Umbilical cord (tissue), 2 donors: ENCODE results near the gene KRT6B. TPM values are rescaled to one million over a fixed set of nuclear protein-coding genes. Genes with fewer than 3 reads are reported as not detected.

Experiments
- DNase-seq: peaks from one replicate; pipeline ENCODE4 v3.0.0-alpha.2; 2015; ENCODE audit warnings: low spot score
- total RNA-seq: library from RNA; depleted of rRNA; stranded (reverse); fragments of >200 nt; gene quantifications from one replicate; pipeline ENCODE4 v1.2.3, GENCODE V29; 2014; ENCODE audit warnings: low replicate concordance; ENCODE audit not compliant: insufficient read depth

Gene KRT6B
- total RNA-seq, 1 donor from 2014 or later: 8.2 TPM

- DNase-seq: no peak
Observed at GRCh38 chr12:52413782-52414345, 38.1 kb downstream of the KRT6B start.

GRCh38 chr12:52413202-52413601, 38.7 kb downstream of the KRT6B start:
- no peak for DNase-seq

GRCh38 chr12:52411815-52412214, 40.1 kb downstream of the KRT6B start:
- no peak for DNase-seq

- peak; percentile 93 for DNase-seq
Observed at GRCh38 chr12:52410589-52411248, 41.2 kb downstream of the KRT6B start.

- no peak for DNase-seq
Observed at GRCh38 chr12:52407918-52408317, 44.0 kb downstream of the KRT6B start.

GRCh38 chr12:52405922-52406385, 46.0 kb downstream of the KRT6B start, which contains the start of gene KRT82:
Gene KRT82 (minus strand): TSS chr12:52406335. CDS start chr12:52406277, 58 bp downstream.
- DNase-seq: no peak

GRCh38 chr12:52404951-52405350, 47.0 kb downstream of the KRT6B start:
- no peak for DNase-seq

GRCh38 chr12:52403561-52403960, 48.4 kb downstream of the KRT6B start:
- no peak for DNase-seq

- peak; percentile 83 for DNase-seq
Observed at GRCh38 chr12:52402873-52403540, 48.9 kb downstream of the KRT6B start.

GRCh38 chr12:52402377-52402776, 49.6 kb downstream of the KRT6B start:
- DNase-seq: no peak

GRCh38 chr12:52401926-52402325, 50.0 kb downstream of the KRT6B start:
- no peak for DNase-seq

GRCh38 chr12:52401526-52401925, 50.4 kb downstream of the KRT6B start:
- DNase-seq: no peak

- DNase-seq: no peak
Observed at GRCh38 chr12:52400906-52401305, 51.0 kb downstream of the KRT6B start.

- no peak for DNase-seq
Observed at GRCh38 chr12:52399756-52400155, 52.2 kb downstream of the KRT6B start.

- DNase-seq: no peak
Observed at GRCh38 chr12:52398176-52398575, 53.8 kb downstream of the KRT6B start.

GRCh38 chr12:52396656-52397055, 55.3 kb downstream of the KRT6B start:
- no peak for DNase-seq

Other genes with a start within 250 kb of the KRT6B start
- 7.7 TPM for gene KRT7, start 218.9 kb downstream of the KRT6B start, total RNA-seq
- gene KRT86, start 177.5 kb downstream of the KRT6B start, total RNA-seq: not detected
- gene KRT81, start 160.6 kb downstream of the KRT6B start, total RNA-seq: 2.9 TPM
- not detected for gene KRT83, start 130.7 kb downstream of the KRT6B start, total RNA-seq
- not detected for gene KRT85, start 84.7 kb downstream of the KRT6B start, total RNA-seq
- 2.2 TPM for gene KRT84, start 66.5 kb downstream of the KRT6B start, total RNA-seq
- gene KRT82, start 45.8 kb downstream of the KRT6B start, total RNA-seq: 1.7 TPM
- not detected for gene KRT75, start 17.8 kb downstream of the KRT6B start, total RNA-seq
- gene KRT6C, start 21.7 kb upstream of the KRT6B start, total RNA-seq: 2.6 TPM
- 701 TPM for gene KRT6A, start 41.1 kb upstream of the KRT6B start, total RNA-seq
- 446 TPM for gene KRT5, start 68.2 kb upstream of the KRT6B start, total RNA-seq
- gene KRT71, start 101.0 kb upstream of the KRT6B start, total RNA-seq: not detected
- 3.4 TPM for gene KRT74, start 121.7 kb upstream of the KRT6B start, total RNA-seq
- 1.2 TPM for gene KRT72, start 149.3 kb upstream of the KRT6B start, total RNA-seq
- not detected for gene KRT73, start 166.4 kb upstream of the KRT6B start, total RNA-seq
- 0.48 TPM for gene KRT2, start 200.1 kb upstream of the KRT6B start, total RNA-seq
- gene KRT1, start 228.3 kb upstream of the KRT6B start, total RNA-seq: 4.1 TPM